GM21737 (cell line): Measurements from ENCODE around the gene AHSP.
A peak's percentile ranks its signal among the peaks of the same experiment; 100 is the strongest.
"Not testable (repeated sequence)": the region's sequence is repeated elsewhere in the genome, so short reads cannot be mapped to it uniquely, and the experiment has no call there.

Experiments
- ATAC-seq: cut with Tn5 transposase; IDR thresholded peaks from one replicate; pipeline ENCODE4 v1.9.1; 2021; ENCODE audit warnings: mild to moderate bottlenecking, moderate library complexity; ENCODE audit not compliant: unreplicated experiment

Gene AHSP

DNA sequence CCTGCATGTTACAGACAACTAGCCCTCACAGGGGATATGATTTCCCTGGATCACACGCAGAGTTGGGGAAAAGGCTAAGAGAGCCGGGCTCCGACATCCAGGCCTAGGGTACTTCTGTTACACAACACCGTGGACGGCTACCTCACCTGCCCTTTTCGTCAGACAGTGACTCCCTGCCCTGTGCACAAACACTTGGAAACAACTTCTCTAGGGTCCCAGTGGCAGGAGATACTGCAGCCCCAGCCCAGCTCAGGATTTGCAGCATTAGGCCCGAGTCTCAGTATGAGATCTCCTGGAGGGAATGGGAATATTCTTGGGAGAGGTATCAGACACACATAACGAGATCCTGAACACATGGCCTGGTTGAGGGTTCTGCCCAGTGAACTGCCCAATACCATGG lies 27.8 kb upstream of the AHSP start:
- ATAC-seq: no peak

DNA sequence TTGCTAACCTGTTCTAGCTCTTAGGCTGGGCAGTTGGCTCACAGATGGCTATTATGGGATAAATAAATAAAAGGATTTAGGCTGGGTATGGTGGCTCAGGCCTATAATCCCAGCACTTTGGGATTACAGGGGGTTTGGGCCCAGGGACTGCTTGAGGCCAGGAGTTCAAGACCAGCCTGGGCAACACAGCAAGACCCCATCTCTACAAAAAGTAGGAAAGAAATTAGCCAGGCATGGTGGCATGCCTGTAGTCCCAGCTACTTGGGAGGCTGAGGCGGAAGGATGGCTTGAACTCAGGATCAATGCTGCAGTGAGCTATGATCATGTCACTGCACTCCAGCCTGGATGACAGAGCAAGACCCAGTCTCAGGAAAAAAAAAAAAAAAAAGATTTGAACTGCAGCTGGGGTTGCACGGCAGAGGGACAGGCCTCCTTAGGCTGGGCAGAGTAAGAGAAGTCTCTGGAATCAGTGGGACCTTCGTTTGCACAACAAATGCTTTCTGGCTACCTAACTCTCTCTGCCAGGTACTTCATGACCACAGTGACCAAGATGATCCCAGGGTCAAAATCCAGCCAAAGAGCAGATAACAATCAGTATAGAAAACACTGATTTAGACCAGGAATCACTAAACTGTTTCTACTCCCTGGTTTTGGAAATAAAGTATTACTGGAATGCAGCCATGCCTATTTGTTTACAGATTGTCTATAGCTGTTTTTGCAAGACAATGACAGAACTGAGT lies 26.3 kb upstream of the AHSP start:
- no peak for ATAC-seq

DNA sequence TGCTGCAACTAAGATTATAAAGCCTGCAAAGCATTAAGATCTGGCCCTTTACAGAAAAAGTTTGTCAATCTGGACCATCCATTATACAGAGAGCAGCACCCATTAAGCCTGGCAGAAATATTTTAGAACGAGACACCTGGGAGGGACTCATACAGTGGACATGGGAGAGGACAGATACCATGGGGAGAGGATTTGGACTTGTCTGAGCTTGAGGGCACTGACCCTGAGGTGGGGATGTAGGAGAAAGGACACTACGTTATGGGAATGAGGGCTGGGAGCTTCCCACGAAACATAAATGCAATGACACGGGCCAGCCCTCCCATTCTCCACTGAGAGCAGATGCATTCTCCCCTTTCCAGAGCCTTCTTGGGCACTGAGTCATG lies 25.7 kb upstream of the AHSP start:
- ATAC-seq: no peak

DNA sequence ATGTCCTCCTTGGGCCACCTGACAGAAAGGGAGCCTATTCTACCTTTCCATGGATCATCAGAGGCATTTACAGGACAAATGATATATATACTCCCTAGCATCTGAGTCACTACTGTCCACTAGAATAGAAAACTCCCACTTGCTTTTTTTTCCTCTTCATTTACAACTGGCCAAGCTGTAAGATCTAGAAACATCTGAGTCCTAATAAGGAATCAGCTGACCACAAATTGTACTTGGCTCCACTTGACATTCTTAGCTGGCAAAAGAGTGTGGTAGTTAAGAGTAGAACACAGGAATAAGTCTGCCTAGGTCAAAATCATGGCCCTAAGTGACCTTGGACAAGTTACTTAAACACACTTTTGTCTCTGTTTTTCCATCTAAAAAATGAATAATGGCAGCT lies 24.7 kb upstream of the AHSP start:
- ATAC-seq: no peak

DNA sequence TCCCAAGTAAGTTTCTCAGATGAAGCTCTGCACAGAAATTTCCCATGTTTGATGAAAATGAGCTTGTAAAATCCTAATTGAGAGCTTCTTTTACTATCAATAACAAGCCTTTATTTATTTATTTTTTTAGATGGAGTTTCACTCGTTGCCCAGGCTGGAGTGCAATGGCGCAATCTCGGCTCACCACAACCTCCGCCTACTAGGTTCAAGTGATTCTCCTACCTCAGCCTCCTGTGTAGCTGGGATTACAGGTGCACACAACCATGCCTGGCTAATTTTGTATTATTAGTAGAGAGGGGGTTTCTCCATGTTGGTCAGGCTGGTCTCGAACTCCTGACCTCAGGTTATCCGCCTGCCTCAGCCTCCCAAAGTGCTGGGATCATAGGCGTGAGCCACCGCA lies 24.1 kb upstream of the AHSP start:
- not testable (repeated sequence) for ATAC-seq

DNA sequence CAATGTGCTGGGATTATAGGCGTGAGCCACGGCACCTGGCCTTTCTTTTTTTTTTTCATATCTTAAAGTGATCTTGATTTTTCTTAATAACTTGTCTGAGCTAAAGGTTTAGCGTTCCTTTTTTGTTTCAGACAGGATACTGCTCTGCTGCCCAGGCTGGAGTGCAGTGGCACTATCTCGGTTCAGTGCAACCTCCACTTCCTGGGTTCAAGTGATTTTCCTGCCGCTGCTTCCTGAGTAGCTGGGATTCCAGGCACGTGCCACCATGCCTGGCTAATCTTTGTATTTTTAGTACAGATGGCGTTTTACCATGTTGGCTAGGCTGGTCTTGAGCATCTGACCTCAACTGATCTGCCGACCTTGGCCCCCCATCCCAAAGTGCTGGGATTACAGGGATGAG lies 23.5 kb upstream of the AHSP start:
- no peak for ATAC-seq

DNA sequence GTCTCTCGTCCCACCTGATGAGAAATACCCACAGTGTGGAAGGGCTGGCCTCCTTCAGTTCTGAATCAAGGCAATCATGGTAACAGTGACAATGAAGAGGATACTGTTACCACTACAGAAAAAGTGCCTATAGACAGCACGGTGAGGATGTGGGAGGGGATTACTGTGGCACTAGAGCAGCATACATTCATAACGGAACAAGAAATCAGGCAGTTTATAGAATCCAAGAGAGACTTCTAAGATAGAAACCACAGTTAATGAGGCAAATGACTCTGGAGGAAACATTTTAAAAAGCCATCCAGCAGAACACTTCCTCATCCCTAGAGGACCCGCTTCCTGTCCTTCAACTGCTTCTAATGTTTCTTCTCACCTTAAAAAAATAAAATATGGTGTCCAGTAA lies 22.2 kb upstream of the AHSP start:
- ATAC-seq: peak; percentile 40

DNA sequence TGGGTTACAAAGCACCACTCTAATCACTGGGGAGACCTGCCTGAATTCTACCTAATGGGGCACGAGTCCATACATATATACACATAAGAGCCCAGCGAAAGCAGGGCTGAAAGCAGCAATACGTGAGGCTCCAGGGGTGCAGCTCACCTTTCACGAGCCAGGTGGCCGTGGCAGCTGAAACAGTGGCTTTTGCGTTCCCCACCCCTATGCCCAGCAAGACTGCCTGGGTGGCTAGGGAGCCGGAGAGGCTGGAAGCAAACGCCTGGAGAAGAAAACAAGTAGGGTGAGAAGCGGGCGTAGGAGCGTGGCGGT lies 20.1 kb upstream of the AHSP start:
- peak; percentile 15 for ATAC-seq

DNA sequence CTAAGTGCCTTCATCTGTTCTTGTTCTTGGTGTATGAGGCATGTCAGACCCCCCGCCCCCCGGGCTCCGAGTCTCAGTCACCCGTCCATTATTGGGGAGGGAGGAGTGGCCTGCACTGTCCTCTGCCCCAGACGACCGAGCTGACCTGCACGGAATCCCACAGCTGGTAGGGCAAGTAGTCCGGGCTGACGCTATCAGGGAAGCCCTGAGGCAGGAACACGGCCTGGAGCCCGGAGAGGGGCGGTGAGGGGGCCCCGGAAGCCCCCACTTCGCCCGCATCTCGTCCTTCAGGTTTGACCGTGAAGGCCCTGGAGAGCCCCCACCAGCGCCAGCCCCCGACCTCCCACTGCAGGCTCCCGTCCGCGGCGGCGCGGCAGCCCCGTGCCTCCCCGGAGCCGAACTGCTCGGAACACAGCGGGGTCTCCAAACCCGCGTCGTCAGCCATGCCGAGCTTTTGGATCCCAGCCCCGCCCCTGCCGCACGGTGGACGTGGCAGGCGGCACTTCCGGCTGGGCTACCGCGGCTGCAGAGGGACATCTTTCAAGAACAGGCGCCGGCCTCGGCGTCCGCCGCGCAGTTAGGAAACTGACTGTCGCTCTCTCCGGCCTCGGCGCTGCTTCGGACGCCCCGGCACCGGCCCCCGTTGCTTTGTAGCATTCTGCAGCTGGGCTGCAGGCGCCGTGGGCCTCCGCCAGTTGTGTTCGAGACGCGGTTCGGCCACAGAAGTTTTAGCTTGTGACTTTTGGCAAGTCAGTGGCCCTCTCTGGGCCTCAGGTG lies 19.6 kb upstream of the AHSP start, which contains the start of gene RUSF1:
RUSF1 (minus strand) TSS at position 463 of the 777 bp plus-strand sequence; CDS start at position 445, 18 bp downstream.
- ATAC-seq: peak; percentile 80

DNA sequence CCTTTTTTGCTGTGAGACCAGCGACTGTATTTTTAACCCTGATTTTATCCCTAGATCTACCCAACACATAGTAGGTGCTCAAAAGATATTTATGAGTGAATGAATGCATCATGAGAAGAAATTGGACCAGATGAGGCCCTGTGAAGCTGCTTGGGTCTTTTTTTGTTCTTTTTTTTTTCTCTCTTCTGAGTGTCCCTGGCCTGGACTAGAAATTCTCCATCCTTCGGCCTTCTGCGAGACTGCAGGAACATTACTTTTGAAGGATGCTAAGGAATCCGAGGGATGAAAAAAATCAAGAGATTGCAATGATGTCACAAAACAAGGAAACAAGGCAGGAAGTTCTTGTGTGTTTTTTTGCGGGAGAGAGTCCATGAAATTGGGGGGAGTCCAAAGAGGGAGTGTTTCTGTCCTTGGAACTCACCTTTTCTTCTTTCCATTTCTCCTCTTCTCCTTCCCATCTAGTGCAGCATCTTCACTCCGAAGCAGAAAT lies 18.9 kb upstream of the AHSP start:
- no peak for ATAC-seq

DNA sequence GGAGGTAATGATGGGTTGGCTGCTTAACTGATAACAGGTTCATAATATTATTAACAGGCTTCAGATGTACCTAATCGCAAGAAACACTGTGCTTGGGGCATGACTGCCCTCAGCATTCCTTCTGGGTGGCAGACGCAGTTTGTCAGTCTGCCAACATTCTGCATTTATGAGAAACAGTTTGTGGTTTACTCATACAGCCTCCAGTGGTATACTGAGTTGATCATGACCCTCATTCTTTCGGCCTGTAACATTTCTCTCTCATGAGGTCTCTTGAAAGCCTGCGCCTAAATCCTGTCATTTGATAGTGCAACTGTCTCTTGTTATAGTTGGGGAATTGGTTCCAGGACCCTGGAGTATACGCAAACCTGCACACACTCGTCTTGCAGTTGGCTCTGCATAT lies 14.6 kb upstream of the AHSP start:
- ATAC-seq: no peak

DNA sequence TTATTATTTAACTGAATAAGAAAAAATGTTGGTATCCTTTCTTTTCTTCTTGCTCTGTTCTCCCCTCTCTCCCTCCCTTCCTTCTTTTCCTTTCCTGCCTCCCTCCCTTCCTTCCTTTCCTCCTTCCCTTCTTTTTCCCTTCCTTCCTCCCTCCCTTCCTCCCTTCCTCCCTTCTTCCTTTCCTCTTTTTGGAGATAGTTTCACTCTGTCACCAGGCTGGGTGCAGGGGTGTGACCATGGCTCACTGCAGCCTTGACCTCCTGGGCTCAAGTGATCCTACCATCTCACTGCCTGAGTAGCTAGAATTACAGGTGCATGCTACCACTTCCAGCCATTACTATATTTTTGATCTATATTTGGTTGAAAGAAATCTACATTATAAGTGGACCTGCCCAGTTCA lies 13.8 kb upstream of the AHSP start:
- ATAC-seq: no peak

DNA sequence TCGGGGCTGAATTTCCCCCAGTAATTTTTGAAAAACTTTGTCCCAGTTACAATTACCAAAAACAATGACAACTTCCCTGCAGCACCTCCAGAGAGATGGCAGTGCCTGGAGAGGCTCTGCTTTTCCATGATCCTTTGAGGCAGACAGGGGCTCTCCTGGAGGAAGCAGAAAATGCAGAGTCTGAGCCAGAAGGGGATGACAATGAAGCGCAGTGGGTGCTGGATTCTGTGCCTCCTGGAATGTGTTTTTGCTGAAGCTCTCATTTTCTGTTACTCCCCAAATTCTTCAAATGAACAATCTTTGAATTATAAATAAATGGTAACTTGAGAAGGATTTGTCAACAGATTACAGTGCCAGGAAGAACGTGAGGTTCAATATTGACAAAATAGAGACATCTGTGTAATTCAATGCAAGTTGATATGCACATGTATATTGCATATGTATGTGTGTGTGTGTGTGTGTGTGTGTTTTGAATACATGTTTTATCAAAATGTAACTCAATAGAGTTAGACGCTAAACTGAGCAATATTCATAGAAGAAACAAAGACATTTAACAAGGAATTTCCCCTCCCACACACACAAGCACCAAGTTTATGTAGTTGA lies 9.8 kb upstream of the AHSP start:
- no peak for ATAC-seq

DNA sequence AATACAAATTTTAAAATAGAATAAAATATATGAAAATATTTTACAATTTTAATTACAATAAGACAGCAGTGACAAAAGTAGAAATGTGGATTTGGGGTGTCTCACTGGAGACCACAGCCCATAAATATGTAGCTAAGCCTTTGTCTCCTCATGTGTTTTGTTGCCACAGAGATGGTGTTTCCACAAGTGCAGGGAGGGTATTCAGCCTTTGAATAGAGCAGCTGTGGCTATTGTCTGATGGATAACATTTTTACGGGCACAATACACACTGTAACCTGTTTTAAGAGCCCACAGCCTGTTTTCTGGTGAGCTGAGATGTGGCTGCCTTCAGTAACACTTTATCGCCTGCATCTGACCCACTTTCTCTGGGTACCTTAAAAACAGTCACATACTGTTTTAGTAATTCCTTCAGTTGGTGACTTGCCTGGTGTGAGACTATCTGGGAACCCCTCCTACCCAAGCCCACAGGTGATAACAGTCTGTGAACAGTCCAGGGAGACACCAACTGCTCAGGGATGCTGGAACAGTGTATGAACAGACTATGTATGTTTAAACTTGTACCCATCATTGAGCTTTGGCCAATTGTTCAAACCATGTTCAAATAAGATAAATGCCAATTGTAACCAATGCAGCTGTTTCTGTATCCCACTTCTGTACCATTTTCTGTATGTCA lies 7.8 kb upstream of the AHSP start:
- ATAC-seq: no peak

DNA sequence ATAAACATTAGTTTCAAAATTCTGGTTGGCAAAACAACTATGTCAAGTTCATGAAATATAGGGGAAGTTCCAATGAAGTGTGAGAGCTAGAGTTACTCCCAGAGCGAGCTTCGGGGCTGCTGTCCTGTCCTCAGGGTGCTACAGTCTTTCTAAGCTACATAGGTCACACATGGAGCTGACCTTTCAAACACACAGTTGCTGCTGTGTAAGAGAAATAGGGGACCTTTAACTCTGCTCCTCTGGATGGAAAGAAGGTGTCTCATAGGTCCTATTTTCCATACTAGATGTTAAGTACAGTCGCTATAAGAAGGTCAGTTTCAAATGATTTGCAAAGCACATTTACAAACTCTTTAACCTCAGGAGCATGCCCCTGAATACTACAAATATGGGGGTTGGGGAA lies 6.3 kb upstream of the AHSP start:
- ATAC-seq: no peak

DNA sequence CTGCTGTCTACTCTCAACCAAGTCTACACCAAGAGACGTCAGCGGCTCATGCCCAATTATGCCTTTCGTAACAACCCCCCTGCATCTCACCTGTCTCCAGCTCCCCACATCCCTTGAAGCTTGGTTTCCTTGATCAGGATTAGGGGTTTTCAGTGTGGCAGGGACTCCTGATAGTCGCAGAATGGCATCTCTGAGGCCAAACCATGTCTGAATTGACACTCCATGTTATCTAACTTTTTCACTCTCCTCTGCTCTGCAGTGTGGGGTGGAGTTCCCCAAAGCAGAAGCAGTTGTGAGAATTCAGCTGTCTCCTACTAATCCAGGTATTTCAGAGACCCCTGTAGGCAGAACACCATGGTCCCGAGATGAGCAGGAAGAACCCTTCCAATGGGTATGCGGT lies 5.6 kb upstream of the AHSP start:
- ATAC-seq: no peak

DNA sequence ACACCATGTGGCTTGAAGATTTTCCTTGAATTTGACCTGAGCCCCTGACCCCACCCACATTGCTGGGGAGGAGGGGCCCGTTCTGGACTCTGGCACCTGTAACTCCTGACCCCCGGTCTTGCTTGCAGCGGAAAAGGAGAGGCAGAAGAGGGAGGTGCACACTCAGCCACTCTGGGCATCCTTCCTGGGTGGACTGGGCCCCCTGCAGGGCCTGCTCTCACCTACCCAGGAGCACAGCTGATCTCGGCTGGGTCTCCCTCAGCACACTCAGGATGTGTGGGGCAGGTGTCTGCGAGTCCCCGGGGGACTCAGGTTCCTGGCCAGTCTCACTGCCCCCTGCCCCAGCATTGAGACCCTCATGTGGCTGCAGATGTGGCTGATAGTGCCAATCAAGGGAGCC lies 3.9 kb upstream of the AHSP start:
- not testable (repeated sequence) for ATAC-seq

DNA sequence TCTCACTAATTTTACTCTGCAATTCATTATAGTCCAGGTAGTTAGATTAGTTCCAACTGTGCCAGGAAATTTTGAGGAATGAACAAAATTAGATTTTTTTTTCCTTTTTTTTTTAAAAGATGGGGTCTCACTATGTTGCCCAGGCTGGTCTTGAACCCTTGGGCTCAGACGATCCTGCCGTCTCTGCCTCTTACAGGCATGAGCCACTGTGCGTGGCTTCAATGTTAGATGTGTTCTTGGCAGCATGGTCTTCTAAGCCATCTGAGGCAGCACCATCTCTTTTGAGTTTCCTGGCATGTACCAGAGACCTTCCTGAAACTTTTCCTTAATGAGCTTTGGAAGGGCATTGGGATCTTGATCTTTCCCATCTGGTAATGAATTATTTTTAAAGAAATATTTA lies 2.6 kb upstream of the AHSP start:
- ATAC-seq: no peak

DNA sequence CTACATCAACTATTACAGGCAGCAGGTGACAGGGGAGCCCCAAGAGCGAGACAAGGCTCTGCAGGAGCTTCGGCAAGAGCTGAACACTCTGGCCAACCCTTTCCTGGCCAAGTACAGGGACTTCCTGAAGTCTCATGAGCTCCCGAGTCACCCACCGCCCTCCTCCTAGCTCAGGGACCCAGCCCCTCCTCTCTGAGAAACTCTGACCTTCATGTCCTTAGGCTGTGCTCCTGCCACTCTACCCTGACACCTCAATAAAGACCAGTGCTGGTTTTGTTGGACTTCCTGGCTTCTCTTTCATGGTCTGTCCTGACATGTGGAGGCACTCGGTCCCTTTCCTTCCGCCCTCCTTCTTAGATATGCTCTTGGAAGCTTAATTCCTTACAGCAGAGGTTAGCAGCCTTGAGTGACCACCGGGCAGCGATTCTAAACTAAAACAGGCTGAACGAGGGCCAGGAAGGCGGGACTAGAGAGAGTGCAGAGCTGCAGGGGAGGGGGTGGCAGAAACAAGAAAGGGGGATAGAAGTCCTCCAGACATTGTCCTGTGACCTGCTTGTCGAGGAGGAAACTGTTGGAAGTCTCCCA lies 915 bp downstream of the AHSP start:
- ATAC-seq: no peak

DNA sequence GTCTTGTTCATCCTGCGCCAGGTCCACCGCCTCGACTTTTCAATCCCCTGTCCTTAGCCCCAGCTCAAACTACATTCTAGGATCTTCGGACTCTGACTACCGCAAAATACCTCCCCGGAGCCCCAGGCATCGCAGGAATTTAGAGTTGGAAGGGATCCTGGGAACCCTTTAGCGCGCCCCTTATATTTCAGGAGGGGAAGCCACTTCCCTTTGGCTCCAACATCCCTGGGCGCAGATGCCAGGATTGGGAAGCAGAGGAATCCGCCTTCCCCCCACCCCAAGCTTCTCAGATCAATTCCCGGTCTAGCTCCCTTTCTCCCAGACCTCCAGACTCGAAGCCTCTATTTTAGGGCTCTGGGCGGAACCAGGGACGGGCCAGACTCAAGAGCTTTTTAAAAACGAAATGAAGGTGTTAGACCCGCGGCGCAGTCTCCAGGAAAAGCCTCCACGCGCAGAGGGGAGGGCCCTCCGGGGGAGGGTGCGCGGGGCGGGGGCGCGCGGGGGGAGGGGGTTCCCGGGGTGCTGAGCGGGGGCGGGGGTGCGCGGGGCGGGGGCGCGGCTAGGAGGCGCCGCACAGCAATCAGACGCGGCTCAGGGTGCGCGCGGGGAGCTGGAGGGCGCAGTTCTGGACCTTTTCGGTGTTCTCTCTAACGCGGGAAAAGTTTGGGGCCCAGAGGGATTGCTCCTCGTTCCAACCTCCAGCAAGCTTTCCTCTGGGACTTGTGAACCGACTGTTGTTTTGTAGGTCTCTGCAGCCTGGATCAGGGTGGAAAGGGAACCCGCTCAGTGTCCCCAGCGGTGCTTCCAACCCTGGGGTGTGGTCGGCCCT lies 1.6 kb downstream of the AHSP start:
- ATAC-seq: no peak
